Measurements from ENCODE around the gene GLRX3. TPM values are rescaled to one million over a fixed set of nuclear protein-coding genes. Genes with fewer than 3 reads are reported as not detected.

The GLRX3 gene
- total RNA-seq, 1 experiment from 2014 or later: 142 TPM

DNA sequence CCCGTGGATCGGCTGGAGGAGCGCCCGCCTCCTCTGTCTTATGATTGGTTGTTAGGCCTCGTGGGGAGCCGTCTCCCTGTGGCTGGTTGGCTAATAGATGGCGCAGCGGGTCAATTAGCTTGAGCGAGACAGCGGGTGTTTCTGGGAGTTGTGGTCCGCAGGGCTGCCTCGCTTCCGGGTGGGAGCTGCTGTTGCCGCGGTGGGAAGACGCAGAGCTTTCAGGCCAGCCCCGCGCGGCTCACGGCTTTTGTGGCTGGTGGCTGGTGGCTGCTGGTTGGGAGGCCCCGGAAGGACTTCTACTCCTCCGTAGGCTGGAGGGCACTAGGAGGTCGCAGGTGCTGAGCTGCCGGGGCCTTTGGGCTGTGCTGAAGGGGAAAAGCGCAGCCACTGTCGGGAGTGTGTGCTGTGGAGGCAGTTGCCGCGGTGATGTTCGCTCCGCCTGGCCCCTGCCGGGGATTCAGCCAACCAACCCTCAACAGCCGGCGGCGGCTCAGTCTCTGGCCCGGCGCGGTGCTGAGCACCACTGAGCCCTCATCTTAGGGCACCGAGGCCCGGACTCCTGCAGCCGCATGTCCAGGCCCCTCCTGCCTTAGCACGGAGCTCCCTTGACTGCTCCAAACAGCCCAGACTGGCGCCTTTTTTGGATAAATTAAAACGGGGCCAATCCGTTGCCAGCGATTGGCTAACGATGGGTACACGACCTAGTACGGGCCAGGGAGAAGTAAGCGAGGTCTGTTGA, 24.9 kb upstream of the GLRX3 start (continued):
- TF ChIP-seq, protein P1, sequence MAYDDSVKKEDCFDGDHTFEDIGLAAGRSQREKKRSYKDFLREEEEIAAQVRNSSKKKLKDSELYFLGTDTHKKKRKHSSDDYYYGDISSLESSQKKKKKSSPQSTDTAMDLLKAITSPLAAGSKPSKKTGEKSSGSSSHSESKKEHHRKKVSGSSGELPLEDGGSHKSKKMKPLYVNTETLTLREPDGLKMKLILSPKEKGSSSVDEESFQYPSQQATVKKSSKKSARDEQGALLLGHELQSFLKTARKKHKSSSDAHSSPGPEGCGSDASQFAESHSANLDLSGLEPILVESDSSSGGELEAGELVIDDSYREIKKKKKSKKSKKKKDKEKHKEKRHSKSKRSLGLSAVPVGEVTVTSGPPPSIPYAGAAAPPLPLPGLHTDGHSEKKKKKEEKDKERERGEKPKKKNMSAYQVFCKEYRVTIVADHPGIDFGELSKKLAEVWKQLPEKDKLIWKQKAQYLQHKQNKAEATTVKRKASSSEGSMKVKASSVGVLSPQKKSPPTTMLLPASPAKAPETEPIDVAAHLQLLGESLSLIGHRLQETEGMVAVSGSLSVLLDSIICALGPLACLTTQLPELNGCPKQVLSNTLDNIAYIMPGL (CRISPR knock-in tag; IDR thresholded peaks at IDR 0.05): no peak
- TF ChIP-seq, protein P2, sequence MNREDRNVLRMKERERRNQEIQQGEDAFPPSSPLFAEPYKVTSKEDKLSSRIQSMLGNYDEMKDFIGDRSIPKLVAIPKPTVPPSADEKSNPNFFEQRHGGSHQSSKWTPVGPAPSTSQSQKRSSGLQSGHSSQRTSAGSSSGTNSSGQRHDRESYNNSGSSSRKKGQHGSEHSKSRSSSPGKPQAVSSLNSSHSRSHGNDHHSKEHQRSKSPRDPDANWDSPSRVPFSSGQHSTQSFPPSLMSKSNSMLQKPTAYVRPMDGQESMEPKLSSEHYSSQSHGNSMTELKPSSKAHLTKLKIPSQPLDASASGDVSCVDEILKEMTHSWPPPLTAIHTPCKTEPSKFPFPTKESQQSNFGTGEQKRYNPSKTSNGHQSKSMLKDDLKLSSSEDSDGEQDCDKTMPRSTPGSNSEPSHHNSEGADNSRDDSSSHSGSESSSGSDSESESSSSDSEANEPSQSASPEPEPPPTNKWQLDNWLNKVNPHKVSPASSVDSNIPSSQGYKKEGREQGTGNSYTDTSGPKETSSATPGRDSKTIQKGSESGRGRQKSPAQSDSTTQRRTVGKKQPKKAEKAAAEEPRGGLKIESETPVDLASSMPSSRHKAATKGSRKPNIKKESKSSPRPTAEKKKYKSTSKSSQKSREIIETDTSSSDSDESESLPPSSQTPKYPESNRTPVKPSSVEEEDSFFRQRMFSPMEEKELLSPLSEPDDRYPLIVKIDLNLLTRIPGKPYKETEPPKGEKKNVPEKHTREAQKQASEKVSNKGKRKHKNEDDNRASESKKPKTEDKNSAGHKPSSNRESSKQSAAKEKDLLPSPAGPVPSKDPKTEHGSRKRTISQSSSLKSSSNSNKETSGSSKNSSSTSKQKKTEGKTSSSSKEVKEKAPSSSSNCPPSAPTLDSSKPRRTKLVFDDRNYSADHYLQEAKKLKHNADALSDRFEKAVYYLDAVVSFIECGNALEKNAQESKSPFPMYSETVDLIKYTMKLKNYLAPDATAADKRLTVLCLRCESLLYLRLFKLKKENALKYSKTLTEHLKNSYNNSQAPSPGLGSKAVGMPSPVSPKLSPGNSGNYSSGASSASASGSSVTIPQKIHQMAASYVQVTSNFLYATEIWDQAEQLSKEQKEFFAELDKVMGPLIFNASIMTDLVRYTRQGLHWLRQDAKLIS (CRISPR knock-in tag; IDR thresholded peaks at IDR 0.05; ENCODE audit: borderline replicate concordance): no peak
- TF ChIP-seq, protein P3, sequence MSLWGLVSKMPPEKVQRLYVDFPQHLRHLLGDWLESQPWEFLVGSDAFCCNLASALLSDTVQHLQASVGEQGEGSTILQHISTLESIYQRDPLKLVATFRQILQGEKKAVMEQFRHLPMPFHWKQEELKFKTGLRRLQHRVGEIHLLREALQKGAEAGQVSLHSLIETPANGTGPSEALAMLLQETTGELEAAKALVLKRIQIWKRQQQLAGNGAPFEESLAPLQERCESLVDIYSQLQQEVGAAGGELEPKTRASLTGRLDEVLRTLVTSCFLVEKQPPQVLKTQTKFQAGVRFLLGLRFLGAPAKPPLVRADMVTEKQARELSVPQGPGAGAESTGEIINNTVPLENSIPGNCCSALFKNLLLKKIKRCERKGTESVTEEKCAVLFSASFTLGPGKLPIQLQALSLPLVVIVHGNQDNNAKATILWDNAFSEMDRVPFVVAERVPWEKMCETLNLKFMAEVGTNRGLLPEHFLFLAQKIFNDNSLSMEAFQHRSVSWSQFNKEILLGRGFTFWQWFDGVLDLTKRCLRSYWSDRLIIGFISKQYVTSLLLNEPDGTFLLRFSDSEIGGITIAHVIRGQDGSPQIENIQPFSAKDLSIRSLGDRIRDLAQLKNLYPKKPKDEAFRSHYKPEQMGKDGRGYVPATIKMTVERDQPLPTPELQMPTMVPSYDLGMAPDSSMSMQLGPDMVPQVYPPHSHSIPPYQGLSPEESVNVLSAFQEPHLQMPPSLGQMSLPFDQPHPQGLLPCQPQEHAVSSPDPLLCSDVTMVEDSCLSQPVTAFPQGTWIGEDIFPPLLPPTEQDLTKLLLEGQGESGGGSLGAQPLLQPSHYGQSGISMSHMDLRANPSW (CRISPR knock-in tag; conservative IDR thresholded peaks at IDR 0.05; ENCODE audit: low read depth): no peak
- TF ChIP-seq SOX15 (CRISPR knock-in tag; IDR thresholded peaks at IDR 0.05): no peak
- no peak for TF ChIP-seq GTF2I (CRISPR knock-in tag; conservative IDR thresholded peaks at IDR 0.05)
- TF ChIP-seq, protein P4, sequence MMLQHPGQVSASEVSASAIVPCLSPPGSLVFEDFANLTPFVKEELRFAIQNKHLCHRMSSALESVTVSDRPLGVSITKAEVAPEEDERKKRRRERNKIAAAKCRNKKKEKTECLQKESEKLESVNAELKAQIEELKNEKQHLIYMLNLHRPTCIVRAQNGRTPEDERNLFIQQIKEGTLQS (CRISPR knock-in tag; conservative IDR thresholded peaks at IDR 0.05): no peak
- TF ChIP-seq, protein P5, sequence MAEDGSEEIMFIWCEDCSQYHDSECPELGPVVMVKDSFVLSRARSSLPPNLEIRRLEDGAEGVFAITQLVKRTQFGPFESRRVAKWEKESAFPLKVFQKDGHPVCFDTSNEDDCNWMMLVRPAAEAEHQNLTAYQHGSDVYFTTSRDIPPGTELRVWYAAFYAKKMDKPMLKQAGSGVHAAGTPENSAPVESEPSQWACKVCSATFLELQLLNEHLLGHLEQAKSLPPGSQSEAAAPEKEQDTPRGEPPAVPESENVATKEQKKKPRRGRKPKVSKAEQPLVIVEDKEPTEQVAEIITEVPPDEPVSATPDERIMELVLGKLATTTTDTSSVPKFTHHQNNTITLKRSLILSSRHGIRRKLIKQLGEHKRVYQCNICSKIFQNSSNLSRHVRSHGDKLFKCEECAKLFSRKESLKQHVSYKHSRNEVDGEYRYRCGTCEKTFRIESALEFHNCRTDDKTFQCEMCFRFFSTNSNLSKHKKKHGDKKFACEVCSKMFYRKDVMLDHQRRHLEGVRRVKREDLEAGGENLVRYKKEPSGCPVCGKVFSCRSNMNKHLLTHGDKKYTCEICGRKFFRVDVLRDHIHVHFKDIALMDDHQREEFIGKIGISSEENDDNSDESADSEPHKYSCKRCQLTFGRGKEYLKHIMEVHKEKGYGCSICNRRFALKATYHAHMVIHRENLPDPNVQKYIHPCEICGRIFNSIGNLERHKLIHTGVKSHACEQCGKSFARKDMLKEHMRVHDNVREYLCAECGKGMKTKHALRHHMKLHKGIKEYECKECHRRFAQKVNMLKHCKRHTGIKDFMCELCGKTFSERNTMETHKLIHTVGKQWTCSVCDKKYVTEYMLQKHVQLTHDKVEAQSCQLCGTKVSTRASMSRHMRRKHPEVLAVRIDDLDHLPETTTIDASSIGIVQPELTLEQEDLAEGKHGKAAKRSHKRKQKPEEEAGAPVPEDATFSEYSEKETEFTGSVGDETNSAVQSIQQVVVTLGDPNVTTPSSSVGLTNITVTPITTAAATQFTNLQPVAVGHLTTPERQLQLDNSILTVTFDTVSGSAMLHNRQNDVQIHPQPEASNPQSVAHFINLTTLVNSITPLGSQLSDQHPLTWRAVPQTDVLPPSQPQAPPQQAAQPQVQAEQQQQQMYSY (CRISPR knock-in tag; IDR thresholded peaks at IDR 0.05): no peak
- TF ChIP-seq, protein P6, sequence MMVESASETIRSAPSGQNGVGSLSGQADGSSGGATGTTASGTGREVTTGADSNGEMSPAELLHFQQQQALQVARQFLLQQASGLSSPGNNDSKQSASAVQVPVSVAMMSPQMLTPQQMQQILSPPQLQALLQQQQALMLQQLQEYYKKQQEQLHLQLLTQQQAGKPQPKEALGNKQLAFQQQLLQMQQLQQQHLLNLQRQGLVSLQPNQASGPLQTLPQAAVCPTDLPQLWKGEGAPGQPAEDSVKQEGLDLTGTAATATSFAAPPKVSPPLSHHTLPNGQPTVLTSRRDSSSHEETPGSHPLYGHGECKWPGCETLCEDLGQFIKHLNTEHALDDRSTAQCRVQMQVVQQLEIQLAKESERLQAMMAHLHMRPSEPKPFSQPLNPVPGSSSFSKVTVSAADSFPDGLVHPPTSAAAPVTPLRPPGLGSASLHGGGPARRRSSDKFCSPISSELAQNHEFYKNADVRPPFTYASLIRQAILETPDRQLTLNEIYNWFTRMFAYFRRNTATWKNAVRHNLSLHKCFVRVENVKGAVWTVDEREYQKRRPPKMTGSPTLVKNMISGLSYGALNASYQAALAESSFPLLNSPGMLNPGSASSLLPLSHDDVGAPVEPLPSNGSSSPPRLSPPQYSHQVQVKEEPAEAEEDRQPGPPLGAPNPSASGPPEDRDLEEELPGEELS (CRISPR knock-in tag; IDR thresholded peaks at IDR 0.05): no peak
- no peak for TF ChIP-seq ZNF396 (CRISPR knock-in tag; IDR thresholded peaks at IDR 0.05; ENCODE audit: borderline replicate concordance)

DNA sequence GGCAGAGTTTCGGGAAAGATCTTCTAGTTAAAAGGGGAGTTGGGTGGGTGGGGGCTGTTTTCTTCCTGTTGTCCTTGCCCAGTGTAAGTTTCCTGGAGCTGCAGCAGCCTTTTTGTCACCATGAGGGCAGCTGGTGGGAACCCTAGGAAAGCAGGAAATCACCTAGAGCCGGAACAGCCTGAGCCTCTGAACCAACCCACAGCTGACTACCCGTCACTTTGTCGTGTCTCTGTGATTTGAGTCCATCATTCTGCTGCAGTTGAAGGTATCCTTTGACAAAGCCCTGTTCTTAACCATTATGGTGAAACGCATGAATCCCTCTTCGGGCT, 24.4 kb upstream of the GLRX3 start:
- CTCF ChIA-PET: interaction anchor here (1.0 to 3.2 kb wide), 7 partner anchors 15 to 231 kb away, joined by 3 to 64 read pairs (median 22); partner anchors contain the start of gene GLRX3
- Mint-ChIP-seq H3K4me3 (peak overlapping the region; percentile 94), H3K9me3 (peaks cover 23% of the 10 kb centered on the region), H3K27ac (peak overlapping the region; percentile 65; the same call in 1 of the 2 replicates), H3K36me3 (peaks cover 25% of the 10 kb centered on the region), H3K4me1 (peaks cover 19% of the 10 kb centered on the region), H3K27me3 (ENCODE audit: low read depth) (peaks cover 3% of the 10 kb centered on the region; the same call in 1 of the 2 replicates)
- DNase-seq (ENCODE audit: low spot score) (no peak), ATAC-seq (no peak)
- TF ChIP-seq, protein P7, sequence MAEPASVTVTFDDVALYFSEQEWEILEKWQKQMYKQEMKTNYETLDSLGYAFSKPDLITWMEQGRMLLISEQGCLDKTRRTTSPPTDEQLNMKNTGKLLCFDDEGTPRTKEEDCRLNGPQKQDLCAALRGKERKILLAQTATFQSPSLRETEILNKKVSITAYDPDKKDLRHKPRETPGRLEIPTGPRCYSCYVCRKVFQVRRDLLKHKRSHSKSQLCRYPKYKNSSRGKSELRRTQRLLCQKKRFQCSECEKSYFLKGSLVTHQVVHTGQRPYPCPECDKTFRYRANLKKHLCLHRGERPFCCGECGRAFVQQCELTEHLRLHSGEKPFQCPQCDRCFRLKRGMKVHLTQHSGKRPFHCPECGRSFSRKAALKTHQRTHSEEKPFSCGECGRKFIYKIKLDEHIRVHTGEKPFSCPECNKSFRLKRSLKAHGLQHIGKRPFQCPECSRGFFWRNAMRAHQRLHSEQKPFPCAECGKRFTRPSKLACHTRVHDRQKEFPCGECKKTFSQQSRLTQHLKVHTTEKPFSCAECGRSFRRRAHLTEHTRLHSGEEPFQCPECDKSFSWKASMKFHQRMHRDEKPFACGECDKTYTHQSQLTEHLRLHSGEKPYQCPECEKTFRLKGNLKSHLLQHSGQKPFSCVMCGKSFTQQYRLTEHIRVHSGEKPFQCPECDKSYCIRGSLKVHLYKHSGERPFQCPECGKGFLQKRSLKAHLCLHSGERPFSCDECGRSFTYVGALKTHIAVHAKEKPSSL (CRISPR knock-in tag; conservative IDR thresholded peaks at IDR 0.05): no peak
- TF ChIP-seq EMX1 (CRISPR knock-in tag; IDR thresholded peaks at IDR 0.05): no peak
- peak; percentile 85; the same call in 1 of the 2 replicates for TF ChIP-seq GTF2I (CRISPR knock-in tag; conservative IDR thresholded peaks at IDR 0.05)
- no peak for TF ChIP-seq KAT7 (CRISPR knock-in tag; IDR thresholded peaks at IDR 0.05; ENCODE audit: borderline replicate concordance)
- TF ChIP-seq GABPB1 (CRISPR knock-in tag; IDR thresholded peaks at IDR 0.05): no peak
- no peak for TF ChIP-seq GRHL2 (CRISPR knock-in tag; IDR thresholded peaks at IDR 0.05; ENCODE audit: insufficient replicate concordance, severe bottlenecking)
- TF ChIP-seq, protein P8, sequence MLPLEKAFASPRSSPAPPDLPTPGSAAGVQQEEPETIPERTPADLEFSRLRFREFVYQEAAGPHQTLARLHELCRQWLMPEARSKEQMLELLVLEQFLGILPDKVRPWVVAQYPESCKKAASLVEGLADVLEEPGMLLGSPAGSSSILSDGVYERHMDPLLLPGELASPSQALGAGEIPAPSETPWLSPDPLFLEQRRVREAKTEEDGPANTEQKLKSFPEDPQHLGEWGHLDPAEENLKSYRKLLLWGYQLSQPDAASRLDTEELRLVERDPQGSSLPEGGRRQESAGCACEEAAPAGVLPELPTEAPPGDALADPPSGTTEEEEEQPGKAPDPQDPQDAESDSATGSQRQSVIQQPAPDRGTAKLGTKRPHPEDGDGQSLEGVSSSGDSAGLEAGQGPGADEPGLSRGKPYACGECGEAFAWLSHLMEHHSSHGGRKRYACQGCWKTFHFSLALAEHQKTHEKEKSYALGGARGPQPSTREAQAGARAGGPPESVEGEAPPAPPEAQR (CRISPR knock-in tag; IDR thresholded peaks at IDR 0.05): no peak
- POLR2A ChIA-PET: interaction anchor here (0.6 to 2.9 kb wide), 4 partner anchors 10 to 276 kb away, joined by 4 to 48 read pairs (median 6); partner anchors contain the start of gene GLRX3
